ENCODE results near the gene FOCAD.

Gene FOCAD

GRCh38 chr9:20781092-20781491 lies 97.0 kb downstream of the FOCAD start:
- H3K27me3 ChIP-seq (ENCODE audit: insufficient read depth, low read length, poor library complexity, severe bottlenecking), result no peaks in the 10 kb centered on the region
- peaks cover 38% of the 10 kb centered on the region for H3K4me1 ChIP-seq (ENCODE audit: insufficient read depth, low read length, poor library complexity, severe bottlenecking)
- H3K9ac ChIP-seq (ENCODE audit: low read depth, low read length, poor library complexity, severe bottlenecking), result no peak overlapping the region
- no peaks in the 10 kb centered on the region; the same call in 1 of the 2 replicates for H3K36me3 ChIP-seq (ENCODE audit: insufficient read depth, low read length)
- no peaks in the 10 kb centered on the region for H3K79me2 ChIP-seq (ENCODE audit: insufficient read depth, low read length)
- no peaks in the 10 kb centered on the region for H4K20me1 ChIP-seq (ENCODE audit: insufficient read depth, low read length, poor library complexity, severe bottlenecking)
- H3K4me2 ChIP-seq (ENCODE audit: low read depth, low read length, poor library complexity, severe bottlenecking), result no peak overlapping the region
- H2AFZ ChIP-seq (ENCODE audit: low read length), result no peak overlapping the region
- H3K9me3 ChIP-seq (ENCODE audit: insufficient read depth, low read depth, low read length), result no peaks in the 10 kb centered on the region
- H3K9me2 ChIP-seq (replicated peaks; ENCODE audit: low read depth, low read length), result no peaks in the 10 kb centered on the region
- peaks cover 3% of the 10 kb centered on the region; the same call in 1 of the 2 replicates for H3F3A ChIP-seq (ENCODE audit: low read depth)
- no peak overlapping the region for H3K4me3 ChIP-seq (ENCODE audit: low read length, poor library complexity, severe bottlenecking)
- no peak for TF ChIP-seq EZH2phosphoT487 (IDR thresholded peaks at IDR 0.05; ENCODE audit: borderline replicate concordance)
- TF ChIP-seq CTCF (conservative IDR thresholded peaks at IDR 0.05; ENCODE audit: low read length), result no peak

GRCh38 chr9:20782289-20782688 lies 98.2 kb downstream of the FOCAD start:
- Histone ChIP-seq H3K9me3 (ENCODE audit: insufficient read depth, low read depth, low read length) (no peaks in the 10 kb centered on the region), H3K79me2 (ENCODE audit: insufficient read depth, low read length) (no peaks in the 10 kb centered on the region), H3F3A (ENCODE audit: low read depth) (peaks cover 3% of the 10 kb centered on the region; the same call in 1 of the 2 replicates), H2AFZ (ENCODE audit: low read length) (no peak overlapping the region), H3K36me3 (ENCODE audit: insufficient read depth, low read length) (no peaks in the 10 kb centered on the region; the same call in 1 of the 2 replicates), H3K4me2 (ENCODE audit: low read depth, low read length, poor library complexity, severe bottlenecking) (no peak overlapping the region), H3K4me1 (ENCODE audit: insufficient read depth, low read length, poor library complexity, severe bottlenecking) (peaks cover 34% of the 10 kb centered on the region), H3K4me3 (ENCODE audit: low read length, poor library complexity, severe bottlenecking) (no peak overlapping the region), H3K9me2 (replicated peaks; ENCODE audit: low read depth, low read length) (no peaks in the 10 kb centered on the region), H4K20me1 (ENCODE audit: insufficient read depth, low read length, poor library complexity, severe bottlenecking) (no peaks in the 10 kb centered on the region), H3K27me3 (ENCODE audit: insufficient read depth, low read length, poor library complexity, severe bottlenecking) (no peaks in the 10 kb centered on the region), H3K9ac (ENCODE audit: low read depth, low read length, poor library complexity, severe bottlenecking) (no peak overlapping the region)
- no peak for TF ChIP-seq EZH2phosphoT487 (IDR thresholded peaks at IDR 0.05; ENCODE audit: borderline replicate concordance)
- TF ChIP-seq CTCF (conservative IDR thresholded peaks at IDR 0.05; ENCODE audit: low read length), result no peak

- peaks cover 34% of the 10 kb centered on the region for H3K4me1 ChIP-seq (ENCODE audit: insufficient read depth, low read length, poor library complexity, severe bottlenecking)
- no peak overlapping the region for H2AFZ ChIP-seq (ENCODE audit: low read length)
- no peak overlapping the region for H3K9ac ChIP-seq (ENCODE audit: low read depth, low read length, poor library complexity, severe bottlenecking)
- H3K9me2 ChIP-seq (replicated peaks; ENCODE audit: low read depth, low read length), result no peaks in the 10 kb centered on the region
- no peaks in the 10 kb centered on the region for H4K20me1 ChIP-seq (ENCODE audit: insufficient read depth, low read length, poor library complexity, severe bottlenecking)
- no peaks in the 10 kb centered on the region for H3K27me3 ChIP-seq (ENCODE audit: insufficient read depth, low read length, poor library complexity, severe bottlenecking)
- H3F3A ChIP-seq (ENCODE audit: low read depth), result peaks cover 3% of the 10 kb centered on the region; the same call in 1 of the 2 replicates
- H3K4me3 ChIP-seq (ENCODE audit: low read length, poor library complexity, severe bottlenecking), result no peak overlapping the region
- H3K9me3 ChIP-seq (ENCODE audit: insufficient read depth, low read depth, low read length), result no peaks in the 10 kb centered on the region
- no peak for TF ChIP-seq CTCF (conservative IDR thresholded peaks at IDR 0.05; ENCODE audit: low read length)
- no peak for TF ChIP-seq EZH2phosphoT487 (IDR thresholded peaks at IDR 0.05; ENCODE audit: borderline replicate concordance)
- H3K36me3 ChIP-seq (ENCODE audit: insufficient read depth, low read length), result no peaks in the 10 kb centered on the region; the same call in 1 of the 2 replicates
- H3K79me2 ChIP-seq (ENCODE audit: insufficient read depth, low read length), result no peaks in the 10 kb centered on the region
- H3K4me2 ChIP-seq (ENCODE audit: low read depth, low read length, poor library complexity, severe bottlenecking), result no peak overlapping the region
These were observed 99.3 kb downstream of the FOCAD start for GRCh38 chr9:20783057-20784038.
